ENCODE data around the gene GMDS. TPM values are rescaled to one million over a fixed set of nuclear protein-coding genes. Genes with fewer than 3 reads are reported as not detected.

The GMDS gene
- total RNA-seq, 1 experiment from 2014 or later: 35.0 TPM

GRCh38 chr6:1906609-1907008, 338.8 kb downstream of the GMDS start (continued):
- TF ChIP-seq AFF4 (CRISPR knock-in tag; IDR thresholded peaks at IDR 0.05; ENCODE audit: borderline replicate concordance) (no peak), STAT6 (CRISPR knock-in tag; conservative IDR thresholded peaks at IDR 0.05; ENCODE audit: low read depth) (no peak), ATF3 (CRISPR knock-in tag; conservative IDR thresholded peaks at IDR 0.05) (no peak), SP1 (CRISPR knock-in tag; conservative IDR thresholded peaks at IDR 0.05) (no peak)

- DNase-seq (ENCODE audit: low spot score): no peak
- Mint-ChIP-seq H3K9me3 (no peaks in the 10 kb centered on the region), H3K4me1 (peaks cover 56% of the 10 kb centered on the region), H3K27ac (no peak overlapping the region), H3K4me3 (no peak overlapping the region), H3K36me3 (no peaks in the 10 kb centered on the region), H3K27me3 (ENCODE audit: low read depth) (no peaks in the 10 kb centered on the region)
- POLR2A ChIA-PET: no interaction called here
- TF ChIP-seq ESRRA (CRISPR knock-in tag; IDR thresholded peaks at IDR 0.05; ENCODE audit: borderline replicate concordance) (no peak), OVOL2 (CRISPR knock-in tag; IDR thresholded peaks at IDR 0.05; ENCODE audit: borderline replicate concordance) (no peak)
- ATAC-seq: no peak
- CTCF ChIA-PET: interaction anchor here (2.1 kb wide), 1 partner anchor 12 kb away, joined by 4 read pairs; no protein-coding TSS in a partner anchor
Measured at GRCh38 chr6:1906014-1906413, 339.4 kb downstream of the GMDS start.

- H3K4me3 Mint-ChIP-seq: no peak overlapping the region
- ATAC-seq (no peak), DNase-seq (ENCODE audit: low spot score) (no peak)
- peaks cover 56% of the 10 kb centered on the region for H3K4me1 Mint-ChIP-seq
- no peaks in the 10 kb centered on the region for H3K27me3 Mint-ChIP-seq (ENCODE audit: low read depth)
- ChIA-PET CTCF (interaction anchor here (2.1 kb wide), 1 partner anchor 11 kb away, joined by 4 read pairs; no protein-coding TSS in a partner anchor), POLR2A (no interaction called here)
- no peaks in the 10 kb centered on the region for H3K36me3 Mint-ChIP-seq
- H3K27ac Mint-ChIP-seq: no peak overlapping the region
- H3K9me3 Mint-ChIP-seq: no peaks in the 10 kb centered on the region
- TF ChIP-seq ELF4 (CRISPR knock-in tag; IDR thresholded peaks at IDR 0.05; ENCODE audit: low read depth) (no peak), ZNF512 (CRISPR knock-in tag; IDR thresholded peaks at IDR 0.05; ENCODE audit: borderline replicate concordance) (no peak), ATF6 (CRISPR knock-in tag; IDR thresholded peaks at IDR 0.05) (no peak), E2F4 (CRISPR knock-in tag; IDR thresholded peaks at IDR 0.05; ENCODE audit: borderline replicate concordance, low read depth) (no peak), ZNF121 (CRISPR knock-in tag; IDR thresholded peaks at IDR 0.05) (no peak), TEAD4 (CRISPR knock-in tag; IDR thresholded peaks at IDR 0.05) (no peak), USF1 (CRISPR knock-in tag; IDR thresholded peaks at IDR 0.05) (no peak), ATF2 (CRISPR knock-in tag; IDR thresholded peaks at IDR 0.05; ENCODE audit: borderline replicate concordance, low read depth) (no peak)
Measured at GRCh38 chr6:1904898-1905297, 340.5 kb downstream of the GMDS start.

Data from WTC11 (cell line).